ENCODE data around the gene DLGAP1.

The DLGAP1 gene

DNA sequence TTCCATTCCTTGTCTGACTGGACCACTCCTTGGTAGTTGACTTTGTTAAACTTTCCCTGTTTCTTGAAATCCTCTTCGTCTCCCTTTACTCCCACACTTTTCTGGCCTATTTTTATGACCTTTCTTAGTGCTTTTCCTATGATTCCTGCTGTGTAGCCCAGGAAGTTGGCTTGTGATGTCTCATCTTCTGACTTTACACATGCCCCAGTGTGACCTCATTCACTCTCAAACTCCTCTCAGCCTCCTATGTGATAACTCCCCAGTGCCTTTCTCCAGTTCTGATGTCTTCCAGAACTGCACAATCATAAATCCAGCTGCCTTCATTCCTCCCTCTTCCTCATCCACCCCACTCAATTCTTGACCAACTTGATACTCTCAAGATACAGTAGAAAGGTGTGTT is 597.6 kb downstream of the DLGAP1 start:
- no peaks in the 10 kb centered on the region for H3K27me3 ChIP-seq (ENCODE audit: low read length)
- H2AFZ ChIP-seq (ENCODE audit: low read depth, low read length, severe bottlenecking) = no peak overlapping the region
- no peaks in the 10 kb centered on the region for H3K79me2 ChIP-seq (ENCODE audit: insufficient read depth, low read length)
- H3K9ac ChIP-seq (ENCODE audit: low read length) = no peak overlapping the region
- H3K9me2 ChIP-seq (replicated peaks; ENCODE audit: insufficient read depth, low read length) = no peaks in the 10 kb centered on the region
- no peaks in the 10 kb centered on the region for H3K36me3 ChIP-seq (ENCODE audit: low read length)
- H3K4me3 ChIP-seq (ENCODE audit: insufficient read depth, low read length, poor library complexity, severe bottlenecking) = no peak overlapping the region
- no peaks in the 10 kb centered on the region for H3K9me3 ChIP-seq (ENCODE audit: insufficient read depth, low read length)
- no peaks in the 10 kb centered on the region for H3F3A ChIP-seq (ENCODE audit: insufficient read depth)
- H4K20me1 ChIP-seq (ENCODE audit: low read depth, low read length) = no peaks in the 10 kb centered on the region
- H3K4me2 ChIP-seq (ENCODE audit: low read depth, low read length, poor library complexity, severe bottlenecking) = no peak overlapping the region
- TF ChIP-seq EZH2phosphoT487 (conservative IDR thresholded peaks at IDR 0.05; ENCODE audit: low read length) (no peak), CTCF (IDR thresholded peaks at IDR 0.05; ENCODE audit: insufficient read depth, low read length, poor library complexity, severe bottlenecking) (no peak)
- H3K27ac ChIP-seq (ENCODE audit: low read depth, low read length) = no peak overlapping the region

GRCh38 chr18:3855966-3856365 is 599.1 kb downstream of the DLGAP1 start:
- Histone ChIP-seq H3K27ac (ENCODE audit: low read depth, low read length) (no peak overlapping the region), H2AFZ (ENCODE audit: low read depth, low read length, severe bottlenecking) (no peak overlapping the region), H3K4me2 (ENCODE audit: low read depth, low read length, poor library complexity, severe bottlenecking) (no peak overlapping the region), H4K20me1 (ENCODE audit: low read depth, low read length) (no peaks in the 10 kb centered on the region), H3K9ac (ENCODE audit: low read length) (no peak overlapping the region), H3K4me3 (ENCODE audit: insufficient read depth, low read length, poor library complexity, severe bottlenecking) (no peak overlapping the region), H3K9me2 (replicated peaks; ENCODE audit: insufficient read depth, low read length) (no peaks in the 10 kb centered on the region), H3K9me3 (ENCODE audit: insufficient read depth, low read length) (no peaks in the 10 kb centered on the region), H3K36me3 (ENCODE audit: low read length) (no peaks in the 10 kb centered on the region), H3K79me2 (ENCODE audit: insufficient read depth, low read length) (no peaks in the 10 kb centered on the region), H3F3A (ENCODE audit: insufficient read depth) (no peaks in the 10 kb centered on the region), H3K27me3 (ENCODE audit: low read length) (no peaks in the 10 kb centered on the region)
- no peak for TF ChIP-seq CTCF (IDR thresholded peaks at IDR 0.05; ENCODE audit: insufficient read depth, low read length, poor library complexity, severe bottlenecking)
- TF ChIP-seq EZH2phosphoT487 (conservative IDR thresholded peaks at IDR 0.05; ENCODE audit: low read length) = no peak

DNA sequence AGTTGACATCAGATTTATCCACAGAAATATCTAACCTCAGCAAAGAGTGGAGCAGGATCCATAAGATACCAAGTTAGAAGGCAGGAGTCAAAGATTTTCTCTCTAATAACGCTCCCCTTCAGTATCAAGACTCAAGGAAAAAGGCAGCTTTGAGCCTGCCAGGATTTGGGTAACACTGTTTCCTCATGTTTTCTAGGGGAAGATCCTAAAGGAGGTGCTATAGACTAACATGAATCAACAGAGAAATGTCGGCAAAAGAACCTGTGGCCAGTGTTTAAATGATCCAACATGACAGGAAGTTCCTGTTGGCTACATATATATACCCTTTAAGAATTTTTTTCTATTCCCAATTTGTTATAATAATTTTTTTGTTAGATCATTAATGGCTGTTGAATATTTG is 602.8 kb downstream of the DLGAP1 start:
- H3K79me2 ChIP-seq (ENCODE audit: insufficient read depth, low read length) = no peaks in the 10 kb centered on the region
- H3K36me3 ChIP-seq (ENCODE audit: low read length) = no peaks in the 10 kb centered on the region
- H3K27ac ChIP-seq (ENCODE audit: low read depth, low read length) = no peak overlapping the region
- H2AFZ ChIP-seq (ENCODE audit: low read depth, low read length, severe bottlenecking) = no peak overlapping the region
- no peak overlapping the region for H3K9ac ChIP-seq (ENCODE audit: low read length)
- TF ChIP-seq EZH2phosphoT487 (conservative IDR thresholded peaks at IDR 0.05; ENCODE audit: low read length) = no peak
- no peak for TF ChIP-seq CTCF (IDR thresholded peaks at IDR 0.05; ENCODE audit: insufficient read depth, low read length, poor library complexity, severe bottlenecking)
- no peaks in the 10 kb centered on the region for H3K9me2 ChIP-seq (replicated peaks; ENCODE audit: insufficient read depth, low read length)
- H3K27me3 ChIP-seq (ENCODE audit: low read length) = no peaks in the 10 kb centered on the region
- H3K4me2 ChIP-seq (ENCODE audit: low read depth, low read length, poor library complexity, severe bottlenecking) = no peak overlapping the region
- H4K20me1 ChIP-seq (ENCODE audit: low read depth, low read length) = no peaks in the 10 kb centered on the region
- no peaks in the 10 kb centered on the region for H3K9me3 ChIP-seq (ENCODE audit: insufficient read depth, low read length)
- H3K4me3 ChIP-seq (ENCODE audit: insufficient read depth, low read length, poor library complexity, severe bottlenecking) = no peak overlapping the region
- H3F3A ChIP-seq (ENCODE audit: insufficient read depth) = no peaks in the 10 kb centered on the region

DNA sequence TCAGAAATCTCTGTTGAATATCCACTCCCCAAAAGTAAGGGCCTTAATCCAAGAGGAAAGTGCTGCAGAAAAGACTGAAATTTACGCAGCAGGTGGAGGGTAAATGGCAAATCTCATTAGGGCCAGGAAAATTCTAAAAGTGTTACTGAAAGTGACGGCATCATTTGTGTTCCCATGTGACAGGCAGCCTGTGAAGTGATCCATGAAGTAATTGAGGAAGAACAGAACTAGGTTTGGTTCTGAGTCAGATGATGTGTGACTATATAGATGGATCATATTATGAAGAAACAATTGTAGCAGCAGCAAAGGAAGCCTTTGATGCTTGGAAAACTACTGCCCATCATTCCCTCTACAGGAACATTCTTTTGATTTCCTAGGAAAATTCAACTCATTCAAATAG is 603.9 kb downstream of the DLGAP1 start:
- no peak overlapping the region for H2AFZ ChIP-seq (ENCODE audit: low read depth, low read length, severe bottlenecking)
- H3K27ac ChIP-seq (ENCODE audit: low read depth, low read length) = no peak overlapping the region
- H3K9me2 ChIP-seq (replicated peaks; ENCODE audit: insufficient read depth, low read length) = no peaks in the 10 kb centered on the region
- H3K9ac ChIP-seq (ENCODE audit: low read length) = no peak overlapping the region
- no peaks in the 10 kb centered on the region for H3F3A ChIP-seq (ENCODE audit: insufficient read depth)
- no peaks in the 10 kb centered on the region for H3K36me3 ChIP-seq (ENCODE audit: low read length)
- no peaks in the 10 kb centered on the region for H3K9me3 ChIP-seq (ENCODE audit: insufficient read depth, low read length)
- no peaks in the 10 kb centered on the region for H3K79me2 ChIP-seq (ENCODE audit: insufficient read depth, low read length)
- TF ChIP-seq CTCF (IDR thresholded peaks at IDR 0.05; ENCODE audit: insufficient read depth, low read length, poor library complexity, severe bottlenecking) (no peak), EZH2phosphoT487 (conservative IDR thresholded peaks at IDR 0.05; ENCODE audit: low read length) (no peak)
- H3K27me3 ChIP-seq (ENCODE audit: low read length) = no peaks in the 10 kb centered on the region
- no peak overlapping the region for H3K4me2 ChIP-seq (ENCODE audit: low read depth, low read length, poor library complexity, severe bottlenecking)
- no peaks in the 10 kb centered on the region for H4K20me1 ChIP-seq (ENCODE audit: low read depth, low read length)
- no peak overlapping the region for H3K4me3 ChIP-seq (ENCODE audit: insufficient read depth, low read length, poor library complexity, severe bottlenecking)
